AG04449 (cell line): ENCODE data around the gene SMARCA4.

Experiments used
- CTCF ChIA-PET: fragments of 350-600 bp; formaldehyde crosslinking; extraction: SDS; loops from one replicate; lab custom pipeline; 2021; ENCODE audit warnings: antibody characterized with exemption; lab: Yijun Ruan, JAX
- POLR2A ChIA-PET: fragments of 400-600, 350-600 bp; formaldehyde crosslinking; extraction: SDS; loops from one replicate; lab custom pipeline; 2020; ENCODE audit warnings: antibody characterized with exemption, inconsistent platforms; lab: Yijun Ruan, JAX
- DNase-seq: peaks from one replicate; pipeline ENCODE4 v3.0.0-alpha.2; 2010; ENCODE audit warnings: low read depth, low spot score
- H3K4me3 ChIP-seq: 2 replicates; pipeline ENCODE4 v1.5.1; 2011; ENCODE audit warnings: low read depth, mild to moderate bottlenecking, control low read depth, low read length
- TF ChIP-seq, protein P1 (sequence below): IDR thresholded peaks from one replicate; pipeline ENCODE4 v1.5.1; 2011; ENCODE audit warnings: mild to moderate bottlenecking, moderate library complexity, low read length, control low read depth, inconsistent platforms; ENCODE audit not compliant: insufficient read depth; ENCODE audit errors: missing control alignments

Gene SMARCA4

DNA sequence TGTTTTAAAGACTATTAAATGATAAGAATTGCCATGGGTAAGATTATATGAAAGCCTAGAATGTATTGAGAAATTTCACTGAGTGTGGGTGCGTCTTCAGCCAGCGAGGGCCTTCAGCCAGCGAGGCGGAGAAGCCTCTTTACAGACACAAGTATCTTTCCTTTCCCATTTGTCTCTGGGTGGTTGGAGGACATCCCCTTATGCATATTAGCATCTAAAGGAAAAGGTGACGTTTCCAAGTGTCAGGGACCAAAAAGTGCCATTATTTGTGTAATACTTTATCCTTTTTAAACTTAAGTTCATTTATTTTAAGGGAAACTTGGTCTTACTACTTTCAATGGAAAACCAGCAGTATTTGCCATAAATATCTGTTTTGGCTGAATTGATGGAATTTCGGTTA is 22.2 kb downstream of the SMARCA4 start:
- no peak for DNase-seq
- CTCF ChIA-PET, result interaction anchor here (0.6 to 1.1 kb wide), 3 partner anchors 23 to 502 kb away, joined by 3 read pairs; no protein-coding TSS in a partner anchor
- TF ChIP-seq, protein P1, sequence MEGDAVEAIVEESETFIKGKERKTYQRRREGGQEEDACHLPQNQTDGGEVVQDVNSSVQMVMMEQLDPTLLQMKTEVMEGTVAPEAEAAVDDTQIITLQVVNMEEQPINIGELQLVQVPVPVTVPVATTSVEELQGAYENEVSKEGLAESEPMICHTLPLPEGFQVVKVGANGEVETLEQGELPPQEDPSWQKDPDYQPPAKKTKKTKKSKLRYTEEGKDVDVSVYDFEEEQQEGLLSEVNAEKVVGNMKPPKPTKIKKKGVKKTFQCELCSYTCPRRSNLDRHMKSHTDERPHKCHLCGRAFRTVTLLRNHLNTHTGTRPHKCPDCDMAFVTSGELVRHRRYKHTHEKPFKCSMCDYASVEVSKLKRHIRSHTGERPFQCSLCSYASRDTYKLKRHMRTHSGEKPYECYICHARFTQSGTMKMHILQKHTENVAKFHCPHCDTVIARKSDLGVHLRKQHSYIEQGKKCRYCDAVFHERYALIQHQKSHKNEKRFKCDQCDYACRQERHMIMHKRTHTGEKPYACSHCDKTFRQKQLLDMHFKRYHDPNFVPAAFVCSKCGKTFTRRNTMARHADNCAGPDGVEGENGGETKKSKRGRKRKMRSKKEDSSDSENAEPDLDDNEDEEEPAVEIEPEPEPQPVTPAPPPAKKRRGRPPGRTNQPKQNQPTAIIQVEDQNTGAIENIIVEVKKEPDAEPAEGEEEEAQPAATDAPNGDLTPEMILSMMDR, result no peak
- H3K4me3 ChIP-seq, result no peak overlapping the region
- POLR2A ChIA-PET, result no interaction called here

DNA sequence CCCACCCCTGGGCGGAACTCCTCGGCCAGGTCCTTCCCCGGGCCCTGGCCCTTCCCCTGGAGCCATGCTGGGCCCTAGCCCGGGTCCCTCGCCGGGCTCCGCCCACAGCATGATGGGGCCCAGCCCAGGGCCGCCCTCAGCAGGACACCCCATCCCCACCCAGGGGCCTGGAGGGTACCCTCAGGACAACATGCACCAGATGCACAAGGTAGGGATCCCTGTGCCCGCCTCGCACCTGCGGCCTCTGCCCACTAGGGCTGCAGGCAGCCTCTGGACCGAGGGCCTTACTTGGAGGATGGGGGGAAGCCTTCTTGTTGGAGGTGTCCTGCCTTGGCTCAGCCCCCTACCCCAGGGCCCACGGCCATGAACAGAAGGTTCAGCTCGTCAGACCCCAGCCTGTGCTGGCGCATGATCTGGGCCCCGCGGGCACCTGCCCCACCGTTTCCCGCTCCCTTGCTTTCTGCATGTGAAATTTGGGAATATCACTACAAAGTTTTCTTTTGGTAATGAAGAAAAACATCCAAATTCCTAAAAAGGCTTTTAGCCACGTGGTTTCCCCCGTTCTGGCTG is 23.4 kb downstream of the SMARCA4 start:
- TF ChIP-seq, protein P1, result no peak
- no peak overlapping the region for H3K4me3 ChIP-seq
- DNase-seq, result no peak
- CTCF ChIA-PET, result no interaction called here
- POLR2A ChIA-PET, result no interaction called here

DNA sequence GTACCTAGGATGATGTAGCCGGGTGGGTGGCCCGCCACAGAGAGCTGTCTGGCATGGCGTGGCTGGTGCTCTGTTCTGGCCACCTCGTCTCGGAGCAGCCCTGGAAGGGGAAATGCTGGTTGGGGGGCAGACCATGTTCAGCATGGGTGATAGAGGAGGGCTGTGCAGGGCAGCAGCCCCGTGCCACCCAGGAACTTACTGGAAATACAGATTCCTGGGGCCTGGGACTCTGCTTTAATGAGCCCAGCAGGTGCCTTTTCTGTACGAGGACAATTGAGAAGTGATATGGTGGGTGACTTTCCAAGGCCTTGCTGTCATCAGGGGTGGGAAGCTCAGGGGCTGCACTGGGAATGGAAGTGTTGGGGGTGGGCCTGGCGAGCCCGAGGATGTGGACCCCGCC is 24.7 kb downstream of the SMARCA4 start:
- DNase-seq, result no peak
- ChIA-PET CTCF (no interaction called here), POLR2A (no interaction called here)
- no peak overlapping the region for H3K4me3 ChIP-seq
- TF ChIP-seq, protein P1, result no peak

DNA sequence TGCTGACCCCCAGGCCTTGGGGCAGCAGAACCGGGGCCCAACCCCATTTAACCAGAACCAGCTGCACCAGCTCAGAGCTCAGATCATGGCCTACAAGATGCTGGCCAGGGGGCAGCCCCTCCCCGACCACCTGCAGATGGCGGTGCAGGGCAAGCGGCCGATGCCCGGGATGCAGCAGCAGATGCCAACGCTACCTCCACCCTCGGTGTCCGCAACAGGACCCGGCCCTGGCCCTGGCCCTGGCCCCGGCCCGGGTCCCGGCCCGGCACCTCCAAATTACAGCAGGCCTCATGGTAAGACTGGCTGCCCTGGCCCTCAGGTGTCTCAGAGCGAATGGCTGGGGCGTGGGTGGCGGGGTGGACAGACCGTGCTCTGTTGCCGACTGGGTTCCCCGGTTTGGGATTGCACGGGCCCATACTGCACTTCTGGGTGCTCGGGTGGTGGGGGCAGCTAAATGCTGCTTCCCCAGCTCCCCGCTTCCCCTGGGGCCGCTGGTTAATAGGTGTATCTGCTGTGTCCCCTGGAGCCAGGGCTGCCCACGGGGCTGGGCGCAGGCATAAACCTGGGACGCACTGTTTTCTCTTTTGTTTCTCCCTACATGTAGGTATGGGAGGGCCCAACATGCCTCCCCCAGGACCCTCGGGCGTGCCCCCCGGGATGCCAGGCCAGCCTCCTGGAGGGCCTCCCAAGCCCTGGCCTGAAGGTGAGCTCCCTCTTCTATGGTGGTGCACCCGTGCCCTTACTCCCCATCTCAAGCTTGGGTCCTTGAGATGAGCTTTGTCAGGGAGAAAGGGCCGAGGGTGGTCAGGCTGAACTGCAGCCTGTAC is 25.7 kb downstream of the SMARCA4 start:
- no peak for DNase-seq
- POLR2A ChIA-PET, result no interaction called here
- H3K4me3 ChIP-seq, result no peak overlapping the region
- TF ChIP-seq, protein P1, result no peak
- CTCF ChIA-PET, result interaction anchor here (3.2 kb wide), 1 partner anchor 49 kb away, joined by 12 read pairs; no protein-coding TSS in a partner anchor

DNA sequence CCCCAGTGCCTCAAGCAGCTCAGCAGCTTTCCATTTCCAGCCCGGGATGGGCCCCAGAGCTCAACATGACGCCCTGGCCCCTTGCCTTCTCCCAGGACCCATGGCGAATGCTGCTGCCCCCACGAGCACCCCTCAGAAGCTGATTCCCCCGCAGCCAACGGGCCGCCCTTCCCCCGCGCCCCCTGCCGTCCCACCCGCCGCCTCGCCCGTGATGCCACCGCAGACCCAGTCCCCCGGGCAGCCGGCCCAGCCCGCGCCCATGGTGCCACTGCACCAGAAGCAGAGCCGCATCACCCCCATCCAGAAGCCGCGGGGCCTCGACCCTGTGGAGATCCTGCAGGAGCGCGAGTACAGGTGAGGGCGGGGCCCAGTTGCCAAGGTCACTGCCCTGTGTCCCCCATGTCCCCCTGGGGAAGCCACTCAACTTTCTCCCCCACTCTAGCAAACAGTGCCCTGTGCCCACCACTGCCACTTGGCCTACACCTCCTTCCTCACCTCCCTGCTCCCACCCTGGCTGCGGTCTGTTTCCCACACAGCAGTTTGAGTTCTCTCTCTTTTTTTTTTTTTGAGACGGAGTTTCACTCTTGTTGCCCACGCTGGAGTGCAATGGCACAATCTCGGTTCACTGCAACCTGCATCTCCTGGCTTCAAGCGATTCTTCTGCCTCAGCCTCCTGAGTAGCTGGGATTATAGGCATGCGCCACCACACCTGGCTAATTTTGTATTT is 26.9 kb downstream of the SMARCA4 start:
- TF ChIP-seq, protein P1, result no peak
- ChIA-PET POLR2A (no interaction called here), CTCF (interaction anchor here (3.2 kb wide), 1 partner anchor 48 kb away, joined by 12 read pairs; no protein-coding TSS in a partner anchor)
- H3K4me3 ChIP-seq, result no peak overlapping the region
- DNase-seq, result no peak
